SK-N-SH (cell line): ENCODE data around the gene MFSD12. TPM values are rescaled to one million over a fixed set of nuclear protein-coding genes. Genes with fewer than 3 reads are reported as not detected.
A peak's percentile ranks its signal among the peaks of the same experiment; 100 is the strongest.

Source experiments
- CTCF ChIA-PET: fragments of 300-600, 350-600 bp; formaldehyde crosslinking; extraction: SDS; loops from one replicate; lab custom pipeline; 2021; lab: Yijun Ruan, JAX
- POLR2A ChIA-PET: fragments of 350-600 bp; sonication (Branson Sonifier 250); formaldehyde crosslinking; extraction: SDS; loops from one replicate; lab custom pipeline; 2020; ENCODE audit warnings: antibody characterized with exemption, inconsistent platforms; lab: Yijun Ruan, JAX
- DNase-seq: peaks from one replicate; pipeline ENCODE4 v3.0.0; 2012
- H2AFZ ChIP-seq: fragments of 200-600 bp; sonication (generic); 2 replicates; pipeline ENCODE4 v1.8.1; 2016; ENCODE audit warnings: antibody characterized with exemption, mild to moderate bottlenecking, low read depth
- H3F3A ChIP-seq: fragments of 200-600 bp; sonication (generic); replicated peaks from 2 replicates; pipeline ENCODE3; 2016; ENCODE audit warnings: antibody characterized with exemption, mild to moderate bottlenecking; ENCODE audit not compliant: insufficient read depth
- H3K27ac ChIP-seq, 2 experiments: fragments of 200-500 bp in 1 of 2; fragments of 200-600 bp in 1 of 2; sonication (Bioruptor generic) in 1 of 2; sonication (generic), shearing (Covaris generic) in 1 of 2; 2 replicates each; pipeline versions ENCODE4 v1.5.1 to v1.6.1; 2014 to 2016; ENCODE audit warnings: low read depth in 2 of 2, inconsistent platforms in 1 of 2, low read length in 1 of 2, mild to moderate bottlenecking in 1 of 2, mixed read lengths in 1 of 2
- H3K27me3 ChIP-seq: fragments of 200-600 bp; sonication (generic), shearing (Covaris generic); 2 replicates; pipeline ENCODE4 v1.6.1; 2016; ENCODE audit warnings: mixed run types; ENCODE audit not compliant: insufficient read depth
- H3K36me3 ChIP-seq, 2 experiments: fragments of 200-500 bp in 1 of 2; fragments of 200-600 bp in 1 of 2; sonication (Bioruptor generic) in 1 of 2; sonication (generic) in 1 of 2; replicated peaks in 1 of 2; 2 replicates each; pipeline versions ENCODE3 to v1.5.1; 2014 to 2016; ENCODE audit warnings: low read length in 1 of 2, mild to moderate bottlenecking in 1 of 2; ENCODE audit not compliant: insufficient read depth in 2 of 2, control insufficient read depth in 1 of 2
- H3K4me1 ChIP-seq, 2 experiments: fragments of 200-500 bp in 1 of 2; fragments of 200-600 bp in 1 of 2; sonication (Bioruptor generic) in 1 of 2; sonication (generic), shearing (Covaris generic) in 1 of 2; 2 replicates each; pipeline versions ENCODE4 v1.5.1 to v1.6.1; 2014 to 2016; ENCODE audit warnings: low read depth in 1 of 2, low read length in 1 of 2, mixed run types in 1 of 2; ENCODE audit not compliant: insufficient read depth in 2 of 2, control insufficient read depth in 1 of 2
- H3K4me2 ChIP-seq: fragments of 200-600 bp; sonication (generic), shearing (Covaris generic); 2 replicates; pipeline ENCODE4 v1.6.1; 2017; ENCODE audit warnings: mixed run types
- H3K4me3 ChIP-seq, 2 experiments: fragments of 200-500 bp in 1 of 2; fragments of 200-600 bp in 1 of 2; sonication (Bioruptor generic) in 1 of 2; sonication (generic), shearing (Covaris generic) in 1 of 2; 2 replicates each; pipeline versions ENCODE4 v1.5.1 to v1.8.1; 2014 to 2016; ENCODE audit warnings: low read depth in 2 of 2, inconsistent platforms in 1 of 2, low read length in 1 of 2, mild to moderate bottlenecking in 1 of 2, mixed read lengths in 1 of 2, moderate library complexity in 1 of 2
- H3K79me2 ChIP-seq: fragments of 200-600 bp; sonication (generic); 2 replicates; pipeline ENCODE4 v1.8.1; 2017; ENCODE audit warnings: mild to moderate bottlenecking; ENCODE audit not compliant: insufficient read depth
- H3K9ac ChIP-seq: fragments of 200-600 bp; sonication (generic); 2 replicates; pipeline ENCODE4 v1.6.1; 2017; ENCODE audit warnings: mixed run types
- H3K9me2 ChIP-seq: fragments of 200-600 bp; sonication (generic); 2 replicates; pipeline ENCODE4 v1.6.1; 2017; ENCODE audit warnings: mixed run types
- H3K9me3 ChIP-seq: fragments of 200-600 bp; sonication (generic); 2 replicates; pipeline ENCODE4 v1.6.1; 2017; ENCODE audit warnings: mixed run types, mild to moderate bottlenecking, moderate library complexity
- H4K20me1 ChIP-seq: fragments of 200-600 bp; sonication (generic); 2 replicates; pipeline ENCODE4 v1.6.1; 2017; ENCODE audit warnings: mild to moderate bottlenecking, mixed run types; ENCODE audit not compliant: insufficient read depth
- CTCF ChIP-seq: fragments of 200-600 bp; sonication (generic); IDR thresholded peaks from 2 replicates; pipeline ENCODE4 v1.6.1; 2017; ENCODE audit warnings: antibody characterized with exemption, mild to moderate bottlenecking, moderate library complexity
- ELF1 ChIP-seq: IDR thresholded peaks from 2 replicates; pipeline ENCODE4 v1.4.0; 2012
- FOXJ3 ChIP-seq: sonication (generic); formaldehyde crosslinking; IDR thresholded peaks from 2 replicates; pipeline ENCODE4 v1.5.1; 2020; ENCODE audit warnings: mild to moderate bottlenecking, missing genetic modification reagents
- FOXM1 ChIP-seq: IDR thresholded peaks from 2 replicates; pipeline ENCODE4 v1.4.0; 2012; ENCODE audit warnings: low read depth, mild to moderate bottlenecking
- GATA2 ChIP-seq: sonication (generic); formaldehyde crosslinking; IDR thresholded peaks from 2 replicates; pipeline ENCODE4 v1.5.0; 2020; ENCODE audit warnings: mild to moderate bottlenecking, missing genetic modification reagents
- MXI1 ChIP-seq: IDR thresholded peaks from 2 replicates; pipeline ENCODE4 v1.6.1; 2012; ENCODE audit warnings: mild to moderate bottlenecking, low read depth, low read length, improper control_type of control experiment
- NFIC ChIP-seq: IDR thresholded peaks from 2 replicates; pipeline ENCODE4 v1.4.0; 2012; ENCODE audit warnings: borderline replicate concordance
- POLR2AphosphoS5 ChIP-seq: IDR thresholded peaks from 2 replicates; pipeline ENCODE4 v1.6.1; 2012; ENCODE audit warnings: low read depth, low read length
- RAD21 ChIP-seq: IDR thresholded peaks from 2 replicates; pipeline ENCODE4 v1.6.1; 2012; ENCODE audit warnings: mild to moderate bottlenecking, low read length
- REST ChIP-seq: IDR thresholded peaks from 2 replicates; pipeline ENCODE4 v1.6.1; 2012; ENCODE audit warnings: mild to moderate bottlenecking, low read depth, low read length, moderate library complexity
- SMC3 ChIP-seq: IDR thresholded peaks from 2 replicates; pipeline ENCODE4 v1.6.1; 2012; ENCODE audit warnings: low read depth, low read length, improper control_type of control experiment
- TCF12 ChIP-seq: IDR thresholded peaks from 2 replicates; pipeline ENCODE4 v1.4.0; 2012
- TEAD4 ChIP-seq: IDR thresholded peaks from 2 replicates; pipeline ENCODE4 v1.4.0; 2012; ENCODE audit warnings: mild to moderate bottlenecking, borderline replicate concordance; ENCODE audit not compliant: insufficient read depth
- YY1 ChIP-seq: IDR thresholded peaks from 2 replicates; pipeline ENCODE4 v1.4.0; 2012; ENCODE audit warnings: low read depth, mild to moderate bottlenecking
- ZBTB33 ChIP-seq: IDR thresholded peaks from 2 replicates; pipeline ENCODE4 v1.4.0; 2012; ENCODE audit warnings: low read depth, borderline replicate concordance
- WGBS: methylation state at CpG from one replicate; pipeline ENCODE4 v1.1.6; 2017; ENCODE audit warnings: low lambda C conversion rate; 5-methylcytosine and 5-hydroxymethylcytosine counted together
- polyA plus RNA-seq, 3 experiments: library from polyadenylated mRNA; depleted of rRNA; stranded (reverse); fragments of >200 nt; gene quantifications; 2 replicates each; pipeline ENCODE4 v1.2.3, GENCODE V29; 2012

Gene MFSD12
- polyA plus RNA-seq, 1 of the 3 experiments (the other 2 are of a cell fraction): 53.3 TPM

DNA sequence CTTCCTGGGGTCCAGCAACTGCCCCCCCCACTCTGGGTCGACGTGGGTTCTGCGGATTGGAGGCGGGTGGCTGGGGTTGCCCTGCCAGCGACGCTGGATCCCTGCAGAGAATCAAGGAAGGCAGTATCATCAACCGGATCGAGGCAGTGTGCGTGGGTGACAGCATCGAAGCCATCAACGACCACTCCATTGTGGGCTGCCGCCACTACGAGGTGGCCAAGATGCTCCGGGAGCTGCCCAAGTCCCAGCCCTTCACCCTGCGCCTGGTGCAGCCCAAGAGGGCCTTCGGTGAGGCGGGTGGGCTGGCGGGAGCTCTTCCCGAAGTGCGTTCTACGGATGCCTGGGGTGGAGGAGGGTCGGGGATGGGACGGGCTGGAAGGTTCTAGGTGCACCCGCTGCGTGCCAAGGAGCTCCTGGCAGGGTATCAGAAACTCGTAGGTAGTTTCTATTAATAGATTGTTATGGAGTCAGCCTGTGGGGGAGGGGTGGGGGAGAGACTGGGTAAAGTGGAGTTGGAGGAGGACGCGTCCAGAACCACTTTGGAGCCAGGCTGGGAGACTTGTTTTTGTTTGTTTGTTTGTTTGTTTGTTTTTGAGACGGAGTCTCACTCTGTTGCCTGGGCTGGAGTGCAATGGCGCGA lies 29.4 kb upstream of the MFSD12 start:
- H3K79me2 ChIP-seq: no peaks in the 10 kb centered on the region
- H3K9me2 ChIP-seq: no peaks in the 10 kb centered on the region
- H3K27ac ChIP-seq: no peak overlapping the region
- TF ChIP-seq GATA2 (CRISPR knock-in tag) (no peak), TEAD4 (no peak), FOXM1 (no peak), NFIC (no peak), CTCF (no peak), TCF12 (no peak), FOXJ3 (no peak), RAD21 (no peak), POLR2AphosphoS5 (no peak), YY1 (no peak), MXI1 (no peak), ZBTB33 (no peak)
- no peak overlapping the region for H3K9ac ChIP-seq
- CTCF ChIA-PET: interaction anchor here (0.6 to 3.5 kb wide), 22 partner anchors 10 to 272 kb away, joined by 3 to 49 read pairs (median 4); partner anchors contain the start of gene HMG20B
- H2AFZ ChIP-seq: no peak overlapping the region
- no peak overlapping the region for H3K4me2 ChIP-seq
- POLR2A ChIA-PET: interaction anchor here (0.7 to 0.9 kb wide), 2 partner anchors 12 to 22 kb away, joined by 3 to 4 read pairs; no protein-coding TSS in a partner anchor
- H3K4me1 ChIP-seq: peaks cover 0 to 7% of the 10 kb centered on the region in 2 experiments; a peak in 1 of 4 replicates
- DNase-seq: no peak
- WGBS: 38% methylated on average over 21 of the region's 31 CpGs
- H3K27me3 ChIP-seq: no peaks in the 10 kb centered on the region
- no peaks in the 10 kb centered on the region for H3K36me3 ChIP-seq
- H3F3A ChIP-seq: peaks cover 13% of the 10 kb centered on the region
- no peaks in the 10 kb centered on the region for H3K9me3 ChIP-seq
- H3K4me3 ChIP-seq: no peak overlapping the region
- no peaks in the 10 kb centered on the region for H4K20me1 ChIP-seq

DNA sequence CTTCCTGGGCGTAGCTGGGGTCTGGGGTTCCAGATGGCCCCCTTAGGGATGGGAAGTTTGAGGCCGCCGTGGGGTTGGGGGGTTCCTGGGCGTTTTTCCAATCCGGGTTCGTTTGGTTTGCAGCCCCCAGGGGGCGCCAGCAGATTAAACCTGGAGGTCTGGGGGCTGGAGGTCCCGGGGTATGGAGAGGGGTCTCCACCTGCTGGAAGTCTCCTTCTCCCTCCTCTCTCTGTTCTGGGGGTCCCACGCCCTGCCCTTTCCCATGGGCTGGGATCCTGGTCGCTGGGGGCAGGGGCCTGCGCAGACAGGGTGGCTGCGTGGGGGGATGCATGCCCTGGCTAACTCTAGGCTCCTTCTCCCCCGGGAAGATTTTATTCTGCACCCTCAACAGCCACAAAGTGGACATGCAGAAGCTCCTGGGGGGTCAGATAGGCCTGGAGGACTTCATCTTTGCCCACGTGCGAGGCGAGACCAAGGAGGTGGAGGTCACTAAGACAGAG lies 28.8 kb upstream of the MFSD12 start:
- peak; percentile 89 for DNase-seq
- whole genome bisulfite sequencing: 5% methylated on average over 4 of the region's 16 CpGs
- H3K4me2 ChIP-seq: 0 out of 2 replicates have a peak overlapping the region, but pooled peaks have one; percentile 60
- no peaks in the 10 kb centered on the region for H3K36me3 ChIP-seq
- no peak overlapping the region for H3K9ac ChIP-seq
- POLR2A ChIA-PET: interaction anchor here (0.9 kb wide), 1 partner anchor 23 kb away, joined by 4 read pairs; no protein-coding TSS in a partner anchor
- H3K9me2 ChIP-seq: no peaks in the 10 kb centered on the region
- peak overlapping the region; percentile 59; the same call in 1 of the 2 replicates for H2AFZ ChIP-seq
- no peaks in the 10 kb centered on the region for H3K79me2 ChIP-seq
- no peak overlapping the region for H3K27ac ChIP-seq
- H3K4me3 ChIP-seq: no peak overlapping the region
- H3F3A ChIP-seq: peaks cover 12% of the 10 kb centered on the region
- H3K9me3 ChIP-seq: no peaks in the 10 kb centered on the region
- no peaks in the 10 kb centered on the region for H4K20me1 ChIP-seq
- CTCF ChIA-PET: interaction anchor here (0.6 to 3.5 kb wide), 28 partner anchors 10 to 360 kb away, joined by 3 to 49 read pairs (median 4); partner anchors contain the start of gene HMG20B
- H3K27me3 ChIP-seq: no peaks in the 10 kb centered on the region
- TF ChIP-seq CTCF: peak; percentile 71
- no peak for TF ChIP-seq REST
- peak; percentile 30; the same call in 1 of the 2 replicates for TF ChIP-seq SMC3
- TF ChIP-seq RAD21: peak; percentile 65
- TF ChIP-seq ELF1: no peak
- no peak for TF ChIP-seq POLR2AphosphoS5
- H3K4me1 ChIP-seq: peaks cover 0 to 7% of the 10 kb centered on the region in 2 experiments; a peak in 1 of 4 replicates
